Sigmoid colon (tissue), 3 donors: ENCODE data around the gene RPSA.

Source experiments
- CTCF ChIP-seq, 4 experiments: fragments of 450-650 bp in 3 of 4; fragments of 200-600 bp in 1 of 4; IDR thresholded peaks; one replicate each; pipeline ENCODE4 v1.5.1; 2016 to 2019; ENCODE audit warnings: antibody characterized with exemption in 4 of 4, mild to moderate bottlenecking in 3 of 4, moderate library complexity in 2 of 4
- POLR2A ChIP-seq, 2 donors: fragments of 450-650 bp; IDR thresholded peaks; one replicate each; pipeline ENCODE4 v1.6.1; 2016; ENCODE audit warnings: antibody characterized with exemption in 2 of 2, mild to moderate bottlenecking in 2 of 2, moderate library complexity in 2 of 2

- TF ChIP-seq CTCF (IDR thresholded peaks at IDR 0.05), result no peak
- TF ChIP-seq POLR2A (IDR thresholded peaks at IDR 0.05), result no peak
Observed at GRCh38 chr3:39443530-39443929, 37.0 kb downstream of the RPSA start.
